Endothelial cell of umbilical vein (primary cell): ENCODE results near the gene PPFIA1. TPM values are rescaled to one million over a fixed set of nuclear protein-coding genes. Genes with fewer than 3 reads are reported as not detected.

Experiments
- BruUV-seq: library from RNA; stranded (reverse); fragments of 400-500 nt; replicated peaks from 2 replicates; lab custom pipeline; 2021; lab: Mats Ljungman, UMichigan
- CTCF ChIA-PET: fragments of 300-600, 350-600 bp; sonication (Branson Sonifier 250); formaldehyde crosslinking; loops from one replicate; lab custom pipeline; 2021; ENCODE audit warnings: antibody characterized with exemption, inconsistent platforms; lab: Charles Lee
- POLR2A ChIA-PET: fragments of 300-600, 350-600 bp; sonication (Branson Sonifier 250); formaldehyde crosslinking; loops from one replicate; lab custom pipeline; 2021; ENCODE audit warnings: antibody characterized with exemption, inconsistent platforms; lab: Charles Lee
- DNase-seq: peaks from one replicate; pipeline ENCODE4 v3.0.0-alpha.2; 2011; ENCODE audit warnings: low read depth, low spot score
- FAIRE-seq: peaks from 2 replicates; lab custom pipeline; 2011; peaks lifted over from hg19 to GRCh38; lab: Jason Lieb, UNC
- H2AFZ ChIP-seq: 2 replicates; pipeline ENCODE4 v1.6.0; 2012; ENCODE audit warnings: low read depth, low read length, control low read depth, inconsistent platforms
- H3K27ac ChIP-seq: 2 replicates; pipeline ENCODE4 v1.5.1; 2011; ENCODE audit warnings: low read depth, mild to moderate bottlenecking, control low read depth, low read length, moderate library complexity; ENCODE audit not compliant: insufficient read depth
- H3K27me3 ChIP-seq, 2 experiments: 2 replicates each; pipeline versions ENCODE4 v1.6.0 to v1.6.1; 2011; ENCODE audit warnings: low read length in 2 of 2, mixed read lengths in 1 of 2; ENCODE audit not compliant: control insufficient read depth in 2 of 2, insufficient read depth in 2 of 2
- H3K36me3 ChIP-seq, 2 experiments: 2 replicates in 1 of 2; 3 replicates in 1 of 2; pipeline ENCODE4 v1.5.1; 2011; ENCODE audit warnings: low read length in 2 of 2, mild to moderate bottlenecking in 1 of 2, moderate library complexity in 1 of 2; ENCODE audit not compliant: control insufficient read depth in 2 of 2, insufficient read depth in 2 of 2; ENCODE audit errors: extremely low read depth in 1 of 2
- H3K4me1 ChIP-seq: 3 replicates; pipeline ENCODE4 v1.5.1; 2011; ENCODE audit warnings: mild to moderate bottlenecking, low read length; ENCODE audit not compliant: control insufficient read depth, insufficient read depth; ENCODE audit errors: extremely low read depth
- H3K4me2 ChIP-seq: 2 replicates; pipeline ENCODE4 v1.6.1; 2011; ENCODE audit warnings: low read length, control low read depth, mixed read lengths; ENCODE audit not compliant: insufficient read depth
- H3K4me3 ChIP-seq, 3 experiments: fragments of 200-600 bp in 1 of 3; sonication (generic), shearing (Covaris generic) in 1 of 3; replicated peaks in 1 of 3; 2 replicates each; pipeline ENCODE4 v1.5.1; 2011 to 2016; ENCODE audit warnings: control low read depth in 3 of 3, low read length in 3 of 3, mild to moderate bottlenecking in 2 of 3, inconsistent platforms in 1 of 3, low read depth in 1 of 3, moderate library complexity in 1 of 3; ENCODE audit not compliant: insufficient read depth in 1 of 3
- H3K79me2 ChIP-seq: 2 replicates; pipeline ENCODE4 v1.6.0; 2012; ENCODE audit warnings: low read length, inconsistent platforms; ENCODE audit not compliant: control insufficient read depth, insufficient read depth
- H3K9ac ChIP-seq: replicated peaks from 2 replicates; pipeline ENCODE3; 2011; ENCODE audit warnings: low read length, control low read depth; ENCODE audit not compliant: insufficient read depth; ENCODE audit errors: extremely low read depth
- H3K9me1 ChIP-seq: replicated peaks from 3 replicates; pipeline ENCODE4 v1.6.0; 2011; ENCODE audit warnings: mild to moderate bottlenecking, low read length; ENCODE audit not compliant: control insufficient read depth, insufficient read depth; ENCODE audit errors: extremely low read depth
- H3K9me3 ChIP-seq: replicated peaks from 2 replicates; pipeline ENCODE4 v1.5.1; 2012; ENCODE audit warnings: low read length, inconsistent platforms; ENCODE audit not compliant: control insufficient read depth, insufficient read depth
- H4K20me1 ChIP-seq: replicated peaks from 2 replicates; pipeline ENCODE3; 2011; ENCODE audit warnings: mild to moderate bottlenecking, low read length; ENCODE audit not compliant: control insufficient read depth, insufficient read depth; ENCODE audit errors: extremely low read depth
- EZH2 ChIP-seq: IDR thresholded peaks from 2 replicates; pipeline ENCODE4 v1.6.1; 2012; ENCODE audit warnings: borderline replicate concordance, low read depth, mild to moderate bottlenecking, moderate library complexity, low read length, inconsistent platforms; ENCODE audit not compliant: severe bottlenecking
- FOS ChIP-seq: IDR thresholded peaks from 2 replicates; pipeline ENCODE4 v1.6.1; 2011; ENCODE audit warnings: mild to moderate bottlenecking, low read length, moderate library complexity, borderline replicate concordance; ENCODE audit not compliant: insufficient read depth
- GATA2 ChIP-seq: IDR thresholded peaks from 2 replicates; pipeline ENCODE4 v1.7.0; 2011; ENCODE audit warnings: low read depth, mild to moderate bottlenecking, moderate library complexity, mixed read lengths, low read length; ENCODE audit not compliant: insufficient read length, insufficient read depth
- JUN ChIP-seq: IDR thresholded peaks from 2 replicates; pipeline ENCODE4 v1.6.1; 2011; ENCODE audit warnings: borderline replicate concordance, low read depth; ENCODE audit not compliant: insufficient read length, insufficient read depth
- MYC ChIP-seq: IDR thresholded peaks from one replicate; pipeline ENCODE4 v1.6.1; 2011; ENCODE audit warnings: mild to moderate bottlenecking, low read depth, low read length
- POLR2A ChIP-seq: IDR thresholded peaks from 2 replicates; pipeline ENCODE4 v1.6.1; 2012; ENCODE audit warnings: low read depth, mild to moderate bottlenecking, control low read depth, low read length
- POLR2AphosphoS5 ChIP-seq: IDR thresholded peaks from 2 replicates; pipeline ENCODE4 v1.6.1; 2012; ENCODE audit warnings: low read depth, mild to moderate bottlenecking, control low read depth, low read length, moderate library complexity; ENCODE audit not compliant: insufficient read depth
- dilution Hi-C: fragments of 300-500 bp; cut with MboI; formaldehyde crosslinking; loops from one replicate; pipeline ENCODE4 v1.15.0; 2019; ENCODE audit warnings: low sequenced_read_pairs; ENCODE audit not compliant: extremely low pct_ligation_motif_present
- intact Hi-C: fragments of 100-400 bp; cut with micrococcal nuclease; formaldehyde crosslinking; loops from one replicate; pipeline ENCODE4 v1.10.0; 2022
- polyA plus RNA-seq, 4 experiments: library from polyadenylated mRNA; depleted of rRNA in 3 of 4; stranded (reverse) in 3 of 4; unstranded in 1 of 4; fragments of >200 nt; gene quantifications; 2 replicates each; pipeline versions ENCODE4 v1.2.1 to v1.2.3, GENCODE V29; 2011 to 2012; ENCODE audit warnings: missing spikeins in 1 of 4
- total RNA-seq: library from RNA; stranded (reverse); gene quantifications from 2 replicates; pipeline ENCODE4 v1.2.3, GENCODE V29; 2021
- TF ChIP-seq, protein P1 (sequence below): IDR thresholded peaks from 2 replicates; pipeline ENCODE4 v1.6.1; 2011; ENCODE audit not compliant: insufficient read depth, insufficient read length
- TF ChIP-seq, protein P2 (sequence below), 2 donors: IDR thresholded peaks; 1 replicate in 1 of 2; 2 replicates in 1 of 2; pipeline ENCODE4 v1.5.1; 2011; ENCODE audit warnings: low read length in 2 of 2, mild to moderate bottlenecking in 2 of 2, moderate library complexity in 2 of 2, control low read depth in 1 of 2, inconsistent platforms in 1 of 2, low read depth in 1 of 2; ENCODE audit not compliant: insufficient read depth in 1 of 2; ENCODE audit errors: extremely low read depth in 1 of 2

PPFIA1 gene
- total and polyA plus RNA-seq, 2 donors (not counting 3 experiments of a cell fraction or from before 2014, with no cell fraction given), result 44.3 to 60.9 TPM

DNA sequence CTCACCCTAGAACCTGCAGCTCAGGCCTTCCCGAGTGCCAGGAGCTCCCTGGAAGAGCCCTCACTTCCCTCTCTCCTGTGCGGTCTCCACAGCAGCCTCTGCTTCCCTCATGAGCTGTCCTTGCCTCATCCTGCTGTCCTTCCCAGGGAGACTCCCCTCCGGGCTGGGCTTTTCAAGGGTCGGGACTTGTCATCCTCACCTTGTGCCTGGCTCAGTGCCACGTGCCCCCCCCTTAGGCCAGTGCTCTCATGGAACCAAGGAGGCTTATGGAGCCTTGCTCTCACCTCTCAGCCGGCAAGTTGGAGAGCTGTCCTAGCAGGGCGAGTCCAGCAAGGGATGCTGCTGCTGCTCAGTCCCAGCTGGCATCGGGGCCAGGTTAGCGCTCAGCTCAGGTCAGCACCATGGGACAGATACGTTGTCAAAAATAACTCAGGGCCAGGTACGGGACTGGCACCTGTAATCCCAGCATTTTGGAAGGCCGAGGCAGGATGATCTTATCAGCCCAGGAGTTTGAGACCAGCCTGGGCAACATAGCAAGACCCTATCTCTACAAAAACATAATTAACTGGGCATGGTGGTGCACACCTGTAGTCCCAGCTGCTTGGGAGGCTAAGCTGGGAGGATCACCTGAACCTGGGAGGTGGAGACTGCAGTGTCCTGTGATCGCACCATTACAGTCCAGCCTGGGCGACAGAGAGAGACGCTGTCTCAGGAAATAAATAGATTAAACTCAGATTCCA is 141.4 kb downstream of the PPFIA1 start:
- TF ChIP-seq GATA2 (no peak), POLR2AphosphoS5 (no peak), JUN (no peak), POLR2A (no peak), EZH2 (no peak), MYC (no peak), FOS (no peak)
- TF ChIP-seq, protein P1, sequence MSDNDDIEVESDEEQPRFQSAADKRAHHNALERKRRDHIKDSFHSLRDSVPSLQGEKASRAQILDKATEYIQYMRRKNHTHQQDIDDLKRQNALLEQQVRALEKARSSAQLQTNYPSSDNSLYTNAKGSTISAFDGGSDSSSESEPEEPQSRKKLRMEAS, result no peak
- TF ChIP-seq, protein P2, sequence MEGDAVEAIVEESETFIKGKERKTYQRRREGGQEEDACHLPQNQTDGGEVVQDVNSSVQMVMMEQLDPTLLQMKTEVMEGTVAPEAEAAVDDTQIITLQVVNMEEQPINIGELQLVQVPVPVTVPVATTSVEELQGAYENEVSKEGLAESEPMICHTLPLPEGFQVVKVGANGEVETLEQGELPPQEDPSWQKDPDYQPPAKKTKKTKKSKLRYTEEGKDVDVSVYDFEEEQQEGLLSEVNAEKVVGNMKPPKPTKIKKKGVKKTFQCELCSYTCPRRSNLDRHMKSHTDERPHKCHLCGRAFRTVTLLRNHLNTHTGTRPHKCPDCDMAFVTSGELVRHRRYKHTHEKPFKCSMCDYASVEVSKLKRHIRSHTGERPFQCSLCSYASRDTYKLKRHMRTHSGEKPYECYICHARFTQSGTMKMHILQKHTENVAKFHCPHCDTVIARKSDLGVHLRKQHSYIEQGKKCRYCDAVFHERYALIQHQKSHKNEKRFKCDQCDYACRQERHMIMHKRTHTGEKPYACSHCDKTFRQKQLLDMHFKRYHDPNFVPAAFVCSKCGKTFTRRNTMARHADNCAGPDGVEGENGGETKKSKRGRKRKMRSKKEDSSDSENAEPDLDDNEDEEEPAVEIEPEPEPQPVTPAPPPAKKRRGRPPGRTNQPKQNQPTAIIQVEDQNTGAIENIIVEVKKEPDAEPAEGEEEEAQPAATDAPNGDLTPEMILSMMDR (IDR thresholded peaks at IDR 0.05; ENCODE audit: extremely low read depth in 1 of 2, insufficient read depth in 1 of 2, low read depth in 1 of 2, low read length in 2 of 2), result no peak
- Histone ChIP-seq H4K20me1 (no peaks in the 10 kb centered on the region), H3K9me3 (no peaks in the 10 kb centered on the region), H2AFZ (no peak overlapping the region), H3K36me3 (peaks cover 64 to 82% of the 10 kb centered on the region in 2 experiments), H3K27ac (no peak overlapping the region), H3K4me1 (no peaks in the 10 kb centered on the region), H3K9ac (no peak overlapping the region), H3K79me2 (peaks cover 4% of the 10 kb centered on the region), H3K4me2 (no peak overlapping the region), H3K9me1 (no peaks in the 10 kb centered on the region), H3K27me3 (no peaks in the 10 kb centered on the region), H3K4me3 (no peak overlapping the region)
- BruUV-seq, result no TSS peak
- no peak for FAIRE-seq
- no peak for DNase-seq
- ChIA-PET POLR2A (no interaction called here), CTCF (no interaction called here)
- intact Hi-C loops (no loop called here), dilution Hi-C loops (no loop called here)
